Activated CD4-positive, alpha-beta T cell treated with anti-CD3 and anti-CD28 coated beads for 36 hours (primary cell): Measurements from ENCODE around the gene FURIN. TPM values are rescaled to one million over a fixed set of nuclear protein-coding genes. Genes with fewer than 3 reads are reported as not detected.
"Not testable (repeated sequence)": the region's sequence is repeated elsewhere in the genome, so short reads cannot be mapped to it uniquely, and the experiment has no call there.

Source experiments
- ATAC-seq: fragments of 200-7000 bp; cut with Tn5 transposase; one replicate; pipeline ENCODE4 v1.10.0; 2021; ENCODE audit warnings: mild to moderate bottlenecking, moderate library complexity
- CTCF ChIA-PET: fragments of 350-600 bp; sonication (Branson Sonifier 250); formaldehyde crosslinking; loops from one replicate; lab custom pipeline; 2021; ENCODE audit warnings: antibody characterized with exemption; lab: Charles Lee
- POLR2A ChIA-PET: fragments of 350-600 bp; sonication (Branson Sonifier 250); formaldehyde crosslinking; loops from one replicate; lab custom pipeline; 2021; ENCODE audit warnings: antibody characterized with exemption, inconsistent platforms; lab: Charles Lee
- DNase-seq: peaks from one replicate; pipeline ENCODE4 v3.0.0-alpha.2; 2020
- H3K27ac Mint-ChIP-seq: one replicate; pipeline ENCODE4 v1.8.0; 2021; ENCODE audit warnings: mixed read lengths
- H3K27me3 Mint-ChIP-seq: one replicate; pipeline ENCODE4 v1.8.0; 2021; ENCODE audit warnings: mixed read lengths
- H3K36me3 Mint-ChIP-seq: one replicate; pipeline ENCODE4 v1.8.0; 2021; ENCODE audit warnings: low read depth, mixed read lengths
- H3K4me1 Mint-ChIP-seq: one replicate; pipeline ENCODE4 v1.8.0; 2021; ENCODE audit warnings: mixed read lengths
- H3K4me3 Mint-ChIP-seq: one replicate; pipeline ENCODE4 v1.8.0; 2021; ENCODE audit warnings: mild to moderate bottlenecking, moderate library complexity, mixed read lengths
- H3K9me3 Mint-ChIP-seq: one replicate; pipeline ENCODE4 v1.8.0; 2021; ENCODE audit warnings: low read depth, mixed read lengths
- intact Hi-C, 2 experiments: fragments of 100-400 bp; cut with DNase I in 1 of 2; cut with micrococcal nuclease in 1 of 2; formaldehyde crosslinking; loops; one replicate each; pipeline versions ENCODE4 v1.14.2 to v1.15.1; 2022 to 2024; cut with DNase I, micrococcal nuclease
- total RNA-seq, 2 experiments: library from RNA; stranded (reverse); gene quantifications; one replicate each; pipeline ENCODE4 v1.2.3, GENCODE V29; 2021

Gene FURIN
- total RNA-seq, 2 experiments from 2014 or later, result 406 to 422 TPM

- DNase-seq (no peak), ATAC-seq (no peak)
- H3K27ac Mint-ChIP-seq, result no peak overlapping the region
- POLR2A ChIA-PET, result no interaction called here
- intact Hi-C loops, result no loop called here
- H3K27me3 Mint-ChIP-seq, result no peaks in the 10 kb centered on the region
- peaks cover 7% of the 10 kb centered on the region for H3K4me1 Mint-ChIP-seq
- CTCF ChIA-PET, result interaction anchor here (8.6 kb wide), 1 partner anchor 25 kb away, joined by 164 read pairs; the partner anchor contains the start of genes HDDC3 and UNC45A
- H3K4me3 Mint-ChIP-seq, result no peak overlapping the region
- H3K36me3 Mint-ChIP-seq, result peaks cover 48% of the 10 kb centered on the region
- no peaks in the 10 kb centered on the region for H3K9me3 Mint-ChIP-seq
These were observed 38.8 kb downstream of the FURIN start for GRCh38 chr15:90907051-90907660.

- intact Hi-C loops, result no loop called here
- ChIA-PET POLR2A (no interaction called here), CTCF (interaction anchor here (0.6 to 0.7 kb wide), 2 partner anchors 11 to 1119 kb away, joined by 3 read pairs; no protein-coding TSS in a partner anchor)
- no peaks in the 10 kb centered on the region for H3K27me3 Mint-ChIP-seq
- H3K4me3 Mint-ChIP-seq, result no peak overlapping the region
- H3K4me1 Mint-ChIP-seq, result peaks cover 7% of the 10 kb centered on the region
- DNase-seq, result no peak
- no peaks in the 10 kb centered on the region for H3K9me3 Mint-ChIP-seq
- no peak overlapping the region for H3K27ac Mint-ChIP-seq
- ATAC-seq, result no peak
- H3K36me3 Mint-ChIP-seq, result peaks cover 52% of the 10 kb centered on the region
These were observed 39.6 kb downstream of the FURIN start for GRCh38 chr15:90907838-90908507.

GRCh38 chr15:90909449-90909848 is 41.1 kb downstream of the FURIN start:
- intact Hi-C loops, CTCF ChIA-PET, ATAC-seq, H3K4me3 Mint-ChIP-seq, H3K27ac Mint-ChIP-seq, H3K4me1 Mint-ChIP-seq, H3K9me3 Mint-ChIP-seq, DNase-seq, POLR2A ChIA-PET, H3K27me3 Mint-ChIP-seq: not testable (repeated sequence)
- peaks cover 65% of the 10 kb centered on the region for H3K36me3 Mint-ChIP-seq

GRCh38 chr15:90909976-90910375 is 41.6 kb downstream of the FURIN start:
- no peaks in the 10 kb centered on the region for H3K9me3 Mint-ChIP-seq
- CTCF ChIA-PET, result interaction anchor here (0.9 kb wide), 1 partner anchor 22 kb away, joined by 3 read pairs; the partner anchor contains the start of gene HDDC3
- H3K36me3 Mint-ChIP-seq, result peaks cover 66% of the 10 kb centered on the region
- POLR2A ChIA-PET, result no interaction called here
- DNase-seq, result no peak
- intact Hi-C loops, result no loop called here
- no peak for ATAC-seq
- H3K27me3 Mint-ChIP-seq, result no peaks in the 10 kb centered on the region
- no peaks in the 10 kb centered on the region for H3K4me1 Mint-ChIP-seq
- H3K27ac Mint-ChIP-seq, result no peak overlapping the region
- H3K4me3 Mint-ChIP-seq, result no peak overlapping the region

GRCh38 chr15:90910441-90911301 is 42.3 kb downstream of the FURIN start:
- no peak for DNase-seq
- intact Hi-C loops, result no loop called here
- H3K4me3 Mint-ChIP-seq, result no peak overlapping the region
- H3K36me3 Mint-ChIP-seq, result peaks cover 64% of the 10 kb centered on the region
- CTCF ChIA-PET, result interaction anchor here (0.9 to 1.5 kb wide), 2 partner anchors 21 to 29 kb away, joined by 3 read pairs; partner anchors contain the start of gene HDDC3
- no peak for ATAC-seq
- H3K27ac Mint-ChIP-seq, result no peak overlapping the region
- no peaks in the 10 kb centered on the region for H3K27me3 Mint-ChIP-seq
- no peaks in the 10 kb centered on the region for H3K4me1 Mint-ChIP-seq
- H3K9me3 Mint-ChIP-seq, result no peaks in the 10 kb centered on the region
- POLR2A ChIA-PET, result no interaction called here

GRCh38 chr15:90911302-90911623 is 42.9 kb downstream of the FURIN start:
- CTCF ChIA-PET, result interaction anchor here (1.5 kb wide), 1 partner anchor 28 kb away, joined by 3 read pairs; no protein-coding TSS in a partner anchor
- Mint-ChIP-seq H3K4me1 (no peaks in the 10 kb centered on the region), H3K27me3 (no peaks in the 10 kb centered on the region), H3K9me3 (no peaks in the 10 kb centered on the region), H3K4me3 (no peak overlapping the region), H3K27ac (no peak overlapping the region), H3K36me3 (peaks cover 62% of the 10 kb centered on the region)
- intact Hi-C loops, result no loop called here
- ATAC-seq (no peak), DNase-seq (no peak)
- POLR2A ChIA-PET, result no interaction called here

GRCh38 chr15:90911906-90912769 is 43.8 kb downstream of the FURIN start:
- CTCF ChIA-PET, result interaction anchor here (1.5 kb wide), 1 partner anchor 28 kb away, joined by 3 read pairs; no protein-coding TSS in a partner anchor
- ATAC-seq (no peak), DNase-seq (no peak)
- Mint-ChIP-seq H3K36me3 (peaks cover 59% of the 10 kb centered on the region), H3K27ac (no peak overlapping the region), H3K4me1 (no peaks in the 10 kb centered on the region), H3K4me3 (no peak overlapping the region), H3K27me3 (no peaks in the 10 kb centered on the region), H3K9me3 (no peaks in the 10 kb centered on the region)
- intact Hi-C loops, result no loop called here
- POLR2A ChIA-PET, result no interaction called here

DNA sequence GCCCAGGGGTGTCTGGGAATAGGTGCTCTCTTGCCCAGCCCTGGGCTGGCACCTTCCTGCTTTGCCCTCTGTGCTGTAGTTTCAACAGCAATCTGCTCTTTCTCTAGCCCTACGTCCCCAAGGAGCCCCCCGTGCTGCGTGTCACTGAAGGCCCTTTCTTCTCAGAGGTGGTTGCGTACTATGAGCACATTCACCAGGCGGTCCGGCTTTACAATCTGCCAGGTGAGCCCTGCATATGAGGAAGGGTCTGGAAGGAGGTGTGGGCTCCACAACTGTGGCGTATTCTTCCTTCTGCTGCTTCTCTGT is 44.3 kb downstream of the FURIN start:
- H3K4me3 Mint-ChIP-seq, result no peak overlapping the region
- ATAC-seq (no peak), DNase-seq (no peak)
- no peaks in the 10 kb centered on the region for H3K4me1 Mint-ChIP-seq
- H3K27ac Mint-ChIP-seq, result no peak overlapping the region
- intact Hi-C loops, result no loop called here
- H3K36me3 Mint-ChIP-seq, result peaks cover 58% of the 10 kb centered on the region
- no peaks in the 10 kb centered on the region for H3K27me3 Mint-ChIP-seq
- CTCF ChIA-PET, result no interaction called here
- H3K9me3 Mint-ChIP-seq, result no peaks in the 10 kb centered on the region
- POLR2A ChIA-PET, result no interaction called here

DNA sequence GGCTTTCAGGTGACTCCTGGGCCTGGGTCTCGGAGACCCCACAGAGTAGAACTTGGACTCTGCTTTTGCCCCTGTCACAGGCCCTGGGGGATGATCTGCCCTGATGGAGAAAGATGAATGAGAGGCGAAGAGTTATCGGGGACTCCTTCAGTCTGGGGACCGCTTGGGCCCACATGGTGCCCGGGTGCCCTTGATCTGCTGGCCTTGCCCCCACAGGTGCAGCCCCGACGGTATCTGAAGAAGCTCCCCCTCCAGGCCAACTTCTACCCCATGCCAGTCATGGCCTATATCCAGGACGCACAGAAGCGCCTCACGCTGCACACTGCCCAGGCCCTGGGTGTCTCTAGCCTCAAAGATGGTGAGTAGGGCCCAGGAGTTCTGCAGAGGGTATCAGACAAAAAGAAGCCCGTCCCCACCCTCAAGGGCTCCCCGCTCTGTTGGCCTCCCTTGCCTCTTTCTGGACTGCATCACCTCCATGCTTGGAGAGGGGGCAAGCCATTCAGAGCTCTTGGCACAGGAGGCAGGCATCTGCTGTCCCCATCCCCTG is 45.1 kb downstream of the FURIN start:
- ChIA-PET CTCF (interaction anchor here (0.6 kb wide), 1 partner anchor 491 kb away, joined by 4 read pairs; no protein-coding TSS in a partner anchor), POLR2A (no interaction called here)
- no peaks in the 10 kb centered on the region for H3K4me1 Mint-ChIP-seq
- no peaks in the 10 kb centered on the region for H3K27me3 Mint-ChIP-seq
- DNase-seq (no peak), ATAC-seq (no peak)
- H3K36me3 Mint-ChIP-seq, result peaks cover 63% of the 10 kb centered on the region
- no peak overlapping the region for H3K4me3 Mint-ChIP-seq
- intact Hi-C loops, result no loop called here
- H3K27ac Mint-ChIP-seq, result no peak overlapping the region
- H3K9me3 Mint-ChIP-seq, result no peaks in the 10 kb centered on the region

GRCh38 chr15:90914305-90915080 is 46.1 kb downstream of the FURIN start:
- Mint-ChIP-seq H3K36me3 (peaks cover 62% of the 10 kb centered on the region), H3K4me1 (no peaks in the 10 kb centered on the region), H3K9me3 (no peaks in the 10 kb centered on the region), H3K27me3 (no peaks in the 10 kb centered on the region), H3K27ac (no peak overlapping the region), H3K4me3 (no peak overlapping the region)
- CTCF ChIA-PET, result interaction anchor here (0.6 to 0.7 kb wide), 3 partner anchors 10 to 591 kb away, joined by 3 to 5 read pairs (median 3); no protein-coding TSS in a partner anchor
- DNase-seq (no peak), ATAC-seq (no peak)
- POLR2A ChIA-PET, result interaction anchor here (0.6 kb wide), 1 partner anchor 187 kb away, joined by 11 read pairs; no protein-coding TSS in a partner anchor
- intact Hi-C loops, result no loop called here
